ENCODE measurements around the gene SDCCAG8. TPM values are rescaled to one million over a fixed set of nuclear protein-coding genes. Genes with fewer than 3 reads are reported as not detected.

Gene SDCCAG8
- total RNA-seq, 1 donor from 2014 or later: 21.4 TPM

DNA sequence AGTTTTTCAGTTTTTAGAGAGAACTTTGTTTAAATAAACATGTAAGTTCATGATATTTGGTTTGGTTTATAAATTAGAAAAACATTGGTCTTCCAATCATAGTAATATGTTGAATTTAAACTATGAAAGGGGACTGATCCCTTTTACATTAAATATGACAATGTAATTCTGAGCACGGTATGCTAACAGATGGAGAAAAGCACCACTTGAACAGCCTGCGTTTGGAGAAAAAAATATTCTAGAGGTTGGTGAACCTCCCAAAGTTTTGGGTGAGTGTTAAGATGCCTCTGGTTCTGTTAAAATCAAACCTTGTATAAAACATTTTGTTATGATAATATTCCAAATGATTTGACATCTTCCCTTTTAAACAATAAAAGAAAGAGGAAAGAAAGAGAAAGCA is 123.9 kb downstream of the SDCCAG8 start:
- intact Hi-C loops (cut with micrococcal nuclease): no loop called here
- peaks cover 32% of the 10 kb centered on the region for H3K36me3 ChIP-seq
- H3K27ac ChIP-seq (replicated peaks): no peak overlapping the region
- no peaks in the 10 kb centered on the region for H3K4me1 ChIP-seq
- H3K4me3 ChIP-seq: no peak overlapping the region
- no peak for DNase-seq
- peaks cover under 1% of the 10 kb centered on the region for H3K9me3 ChIP-seq (replicated peaks)
- no peak for TF ChIP-seq CTCF (IDR thresholded peaks at IDR 0.05; ENCODE audit: borderline replicate concordance)
- H3K27me3 ChIP-seq (ENCODE audit: low read depth): no peaks in the 10 kb centered on the region

GRCh38 chr1:243388276-243388675 is 132.4 kb downstream of the SDCCAG8 start:
- Histone ChIP-seq H3K27ac (replicated peaks) (no peak overlapping the region), H3K4me1 (no peaks in the 10 kb centered on the region), H3K36me3 (peaks cover 12% of the 10 kb centered on the region), H3K27me3 (ENCODE audit: low read depth) (no peaks in the 10 kb centered on the region), H3K9me3 (replicated peaks) (no peaks in the 10 kb centered on the region), H3K4me3 (no peak overlapping the region)
- no peak for TF ChIP-seq CTCF (IDR thresholded peaks at IDR 0.05; ENCODE audit: borderline replicate concordance)
- no peak for DNase-seq
- intact Hi-C loops (cut with micrococcal nuclease): no loop called here

DNA sequence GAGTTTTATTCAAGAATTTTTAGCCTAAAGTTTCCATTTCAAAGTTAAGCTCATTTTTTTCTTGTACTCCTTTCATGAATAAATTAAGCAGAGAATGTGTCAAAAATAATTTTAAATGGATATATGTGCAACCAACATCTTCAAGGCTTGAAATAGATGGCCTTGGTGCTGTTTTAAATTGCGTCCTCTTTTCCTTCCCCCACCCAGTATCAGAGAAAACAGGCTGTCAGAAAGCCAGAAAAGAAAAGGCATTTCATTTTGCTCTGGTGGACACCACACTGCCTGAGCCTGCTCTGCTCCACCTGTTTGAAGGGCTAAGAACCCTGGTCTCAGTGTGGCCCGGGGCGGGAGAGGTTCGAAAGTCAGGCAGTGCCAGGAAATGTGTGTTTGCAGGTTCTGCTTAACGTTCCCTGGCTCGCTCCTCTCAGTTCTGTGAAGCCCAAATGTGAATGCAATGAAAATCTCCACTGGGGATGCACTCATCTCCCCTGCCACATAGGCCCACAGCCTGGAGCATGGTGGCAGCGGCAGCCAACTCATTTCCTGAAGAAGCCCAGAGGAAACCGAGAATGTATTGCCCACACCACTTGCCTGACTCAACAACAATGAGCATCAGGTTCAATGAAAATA is 134.4 kb downstream of the SDCCAG8 start:
- H3K4me3 ChIP-seq: no peak overlapping the region
- no peak for TF ChIP-seq CTCF (IDR thresholded peaks at IDR 0.05; ENCODE audit: borderline replicate concordance)
- DNase-seq: no peak
- intact Hi-C loops (cut with micrococcal nuclease): no loop called here
- peaks cover 4% of the 10 kb centered on the region for H3K36me3 ChIP-seq
- no peaks in the 10 kb centered on the region for H3K4me1 ChIP-seq
- no peaks in the 10 kb centered on the region for H3K27me3 ChIP-seq (ENCODE audit: low read depth)
- H3K9me3 ChIP-seq (replicated peaks): no peaks in the 10 kb centered on the region
- H3K27ac ChIP-seq (replicated peaks): no peak overlapping the region

GRCh38 chr1:243391355-243391754 is 135.5 kb downstream of the SDCCAG8 start:
- Histone ChIP-seq H3K4me3 (no peak overlapping the region), H3K9me3 (replicated peaks) (no peaks in the 10 kb centered on the region), H3K27ac (replicated peaks) (no peak overlapping the region), H3K4me1 (no peaks in the 10 kb centered on the region), H3K27me3 (ENCODE audit: low read depth) (no peaks in the 10 kb centered on the region), H3K36me3 (no peaks in the 10 kb centered on the region)
- DNase-seq: no peak
- no peak for TF ChIP-seq CTCF (IDR thresholded peaks at IDR 0.05; ENCODE audit: borderline replicate concordance)
- intact Hi-C loops (cut with micrococcal nuclease): no loop called here

- DNase-seq: no peak
- no peak overlapping the region for H3K27ac ChIP-seq (replicated peaks)
- no peaks in the 10 kb centered on the region for H3K27me3 ChIP-seq (ENCODE audit: low read depth)
- H3K4me1 ChIP-seq: no peaks in the 10 kb centered on the region
- H3K36me3 ChIP-seq: no peaks in the 10 kb centered on the region
- no peak for TF ChIP-seq CTCF (IDR thresholded peaks at IDR 0.05; ENCODE audit: borderline replicate concordance)
- no peak overlapping the region for H3K4me3 ChIP-seq
- no peaks in the 10 kb centered on the region for H3K9me3 ChIP-seq (replicated peaks)
- intact Hi-C loops (cut with micrococcal nuclease): no loop called here
Measured at GRCh38 chr1:243393096-243393495, 137.3 kb downstream of the SDCCAG8 start.
